ENCODE data around the gene USH1C.

DNA sequence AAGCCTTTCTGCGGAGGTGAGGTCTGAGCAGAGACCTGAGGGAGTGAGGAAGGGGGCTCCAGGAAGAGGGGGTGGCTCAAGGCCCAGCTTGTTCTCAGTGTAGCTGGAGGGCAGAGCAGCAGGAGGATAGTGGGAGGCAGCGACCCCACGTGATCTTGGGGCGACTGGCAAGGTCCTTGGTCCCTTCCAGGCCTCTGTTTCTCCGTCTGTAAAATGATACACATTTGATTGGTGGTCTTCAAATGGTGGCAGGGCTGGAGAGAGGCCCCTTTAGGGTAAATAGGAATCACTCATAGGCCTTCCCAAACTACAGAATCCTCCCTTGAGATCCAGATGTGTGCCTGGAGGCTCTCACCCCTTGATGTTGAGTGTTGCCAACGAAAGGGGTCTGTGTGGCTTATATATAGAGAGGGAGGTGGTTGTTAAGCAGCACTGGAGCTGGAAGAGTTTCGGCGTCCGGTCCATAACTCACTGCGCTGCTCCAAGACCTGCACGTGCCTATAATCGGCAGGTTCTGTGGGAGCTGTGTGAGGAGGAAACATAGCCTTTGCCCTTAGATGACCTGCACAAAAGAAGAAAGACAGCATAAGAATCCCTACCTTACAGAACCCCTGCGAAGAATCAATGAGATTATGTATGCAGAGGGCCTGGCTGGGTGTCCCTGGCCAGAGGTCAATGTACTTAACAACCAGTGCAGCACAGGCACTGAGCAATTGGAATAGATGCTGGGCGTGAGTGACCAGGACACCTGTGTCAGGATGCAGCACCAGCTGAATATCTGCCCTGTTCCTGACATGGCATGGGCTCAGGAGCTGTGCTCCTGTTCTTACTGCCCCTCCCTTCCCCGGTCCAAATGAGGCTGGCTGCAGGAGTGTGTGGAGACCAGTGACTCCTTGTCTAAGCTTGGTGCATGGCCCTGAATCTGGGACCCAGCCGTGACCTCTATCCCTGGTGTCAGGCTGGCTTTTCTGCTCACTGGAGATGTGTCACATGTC is 31.5 kb upstream of the USH1C start:
- TF ChIP-seq, protein P1, sequence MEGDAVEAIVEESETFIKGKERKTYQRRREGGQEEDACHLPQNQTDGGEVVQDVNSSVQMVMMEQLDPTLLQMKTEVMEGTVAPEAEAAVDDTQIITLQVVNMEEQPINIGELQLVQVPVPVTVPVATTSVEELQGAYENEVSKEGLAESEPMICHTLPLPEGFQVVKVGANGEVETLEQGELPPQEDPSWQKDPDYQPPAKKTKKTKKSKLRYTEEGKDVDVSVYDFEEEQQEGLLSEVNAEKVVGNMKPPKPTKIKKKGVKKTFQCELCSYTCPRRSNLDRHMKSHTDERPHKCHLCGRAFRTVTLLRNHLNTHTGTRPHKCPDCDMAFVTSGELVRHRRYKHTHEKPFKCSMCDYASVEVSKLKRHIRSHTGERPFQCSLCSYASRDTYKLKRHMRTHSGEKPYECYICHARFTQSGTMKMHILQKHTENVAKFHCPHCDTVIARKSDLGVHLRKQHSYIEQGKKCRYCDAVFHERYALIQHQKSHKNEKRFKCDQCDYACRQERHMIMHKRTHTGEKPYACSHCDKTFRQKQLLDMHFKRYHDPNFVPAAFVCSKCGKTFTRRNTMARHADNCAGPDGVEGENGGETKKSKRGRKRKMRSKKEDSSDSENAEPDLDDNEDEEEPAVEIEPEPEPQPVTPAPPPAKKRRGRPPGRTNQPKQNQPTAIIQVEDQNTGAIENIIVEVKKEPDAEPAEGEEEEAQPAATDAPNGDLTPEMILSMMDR (conservative IDR thresholded peaks at IDR 0.05), result no peak
- no peak for TF ChIP-seq ZFX (IDR thresholded peaks at IDR 0.05)

All from C4-2B (cell line).